ENCODE results near the gene CTSH. TPM values are rescaled to one million over a fixed set of nuclear protein-coding genes. Genes with fewer than 3 reads are reported as not detected.

Gene CTSH
- total and polyA plus RNA-seq, 2 of the 13 experiments (the other 11 are each of a cell fraction or from before 2014, with no cell fraction given): 265 to 653 TPM

- TF ChIP-seq ZNF775 (CRISPR knock-in tag; IDR thresholded peaks at IDR 0.05; ENCODE audit: borderline replicate concordance) (no peak), NR2F1 (CRISPR knock-in tag; IDR thresholded peaks at IDR 0.05) (no peak), RARG (CRISPR knock-in tag; IDR thresholded peaks at IDR 0.05; ENCODE audit: low read depth) (no peak), ZNF292 (CRISPR knock-in tag; IDR thresholded peaks at IDR 0.05; ENCODE audit: borderline replicate concordance, low read depth) (no peak), AKAP8 (CRISPR knock-in tag; IDR thresholded peaks at IDR 0.05) (no peak)
These were observed 55.8 kb downstream of the CTSH start (continued) for GRCh38 chr15:78889000-78889399.

- BruUV-seq (replicated peaks): no TSS peak
- no peak overlapping the region for H3K9ac ChIP-seq (ENCODE audit: insufficient read depth, low read depth, low read length)
- no peak overlapping the region for H3K4me3 ChIP-seq (replicated peaks in 1 of 3; ENCODE audit: insufficient read depth in 1 of 3, low read depth in 2 of 3, low read length in 3 of 3)
- H2AFZ ChIP-seq (ENCODE audit: low read length): no peak overlapping the region
- H3K27ac ChIP-seq (ENCODE audit: extremely low read length, insufficient read depth, low read length): no peak overlapping the region
- H3K4me1 ChIP-seq (ENCODE audit: insufficient read depth, low read length): peaks cover 86% of the 10 kb centered on the region
- in situ Hi-C loops (cut with HindIII; ENCODE audit: extremely low pct_ligation_motif_present, low pct_unique_long_range_greater_than_20kb): no loop called here
- CTCF ChIA-PET (ENCODE audit: low intra/inter-chr PET ratio, low total read pairs): no interaction called here
- peaks cover 8 to 37% of the 10 kb centered on the region in 2 experiments for H3K36me3 ChIP-seq (replicated peaks in 1 of 2; ENCODE audit: control insufficient read depth in 1 of 2, insufficient read depth in 2 of 2, low read length in 2 of 2)
- POLR2A ChIA-PET: no interaction called here
- intact Hi-C loops (cut with micrococcal nuclease; ENCODE audit: unreplicated experiment): no loop called here
- H3K4me2 ChIP-seq (ENCODE audit: low read depth, low read length): no peak overlapping the region
- 100% methylated on average over 1 of the region's 1 CpG for WGBS (ENCODE audit: low lambda C conversion rate)
- H3K9me3 ChIP-seq (ENCODE audit: low read length): no peaks in the 10 kb centered on the region
- peaks cover 98% of the 10 kb centered on the region for H3K79me2 ChIP-seq (ENCODE audit: insufficient read depth, low read length)
- H4K20me1 ChIP-seq (ENCODE audit: insufficient read depth, low read length): peaks cover 98% of the 10 kb centered on the region
- H3K27me3 ChIP-seq (ENCODE audit: control insufficient read depth in 1 of 2, insufficient read depth in 2 of 2, low read length in 2 of 2): no peaks in the 10 kb centered on the region
- FAIRE-seq (no peak), DNase-seq (ENCODE audit: low spot score) (no peak), ATAC-seq (no peak)
- no peak for TF ChIP-seq MLX (CRISPR knock-in tag; IDR thresholded peaks at IDR 0.05)
- no peak for TF ChIP-seq ZNF83 (CRISPR knock-in tag; IDR thresholded peaks at IDR 0.05; ENCODE audit: borderline replicate concordance)
- TF ChIP-seq ZBTB44 (CRISPR knock-in tag; IDR thresholded peaks at IDR 0.05): no peak
- no peak for TF ChIP-seq ZNF556 (CRISPR knock-in tag; IDR thresholded peaks at IDR 0.05; ENCODE audit: borderline replicate concordance)
- TF ChIP-seq NPAS2 (CRISPR knock-in tag; IDR thresholded peaks at IDR 0.05; ENCODE audit: borderline replicate concordance): no peak
- TF ChIP-seq SRSF4 (IDR thresholded peaks at IDR 0.05; ENCODE audit: low read depth, low read length, poor library complexity, severe bottlenecking): no peak
- no peak for TF ChIP-seq MAFG (CRISPR knock-in tag; IDR thresholded peaks at IDR 0.05)
- no peak for TF ChIP-seq ZNF317 (CRISPR knock-in tag; IDR thresholded peaks at IDR 0.05)
- TF ChIP-seq TGIF2 (CRISPR knock-in tag; IDR thresholded peaks at IDR 0.05): no peak
- TF ChIP-seq ZNF337 (CRISPR knock-in tag; IDR thresholded peaks at IDR 0.05; ENCODE audit: borderline replicate concordance, low read depth): no peak
- TF ChIP-seq ZNF687 (CRISPR knock-in tag; IDR thresholded peaks at IDR 0.05): no peak
- TF ChIP-seq ZBTB8A (CRISPR knock-in tag; IDR thresholded peaks at IDR 0.05; ENCODE audit: borderline replicate concordance, low read depth): no peak
These were observed 63.2 kb downstream of the CTSH start for GRCh38 chr15:78881681-78882080.
